ENCODE data around the gene FARS2.

FARS2 gene

DNA sequence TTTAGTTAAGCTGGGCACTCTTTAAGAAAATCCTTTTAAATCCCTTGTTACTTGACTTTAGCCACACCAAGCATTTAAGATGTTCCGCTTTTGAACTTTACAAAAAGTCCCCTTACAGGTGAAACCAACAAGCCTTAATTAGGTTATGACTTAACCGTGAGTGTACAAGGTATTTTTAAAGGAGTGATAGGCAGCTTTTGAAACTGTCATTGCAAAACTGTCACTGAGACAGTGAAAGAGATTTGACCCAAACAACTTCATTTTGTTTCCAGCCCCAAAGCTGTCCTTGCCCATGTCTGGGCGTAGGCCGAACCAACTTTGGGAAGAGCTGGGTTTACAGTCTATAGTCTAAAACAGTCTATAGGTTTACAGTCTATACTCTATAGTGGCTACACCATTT lies 305.4 kb downstream of the FARS2 start:
- CTCF ChIA-PET = no interaction called here
- POLR2A ChIA-PET = no interaction called here
- TF ChIP-seq ELF4 (IDR thresholded peaks at IDR 0.05) = no peak
- no peak for TF ChIP-seq LEF1 (IDR thresholded peaks at IDR 0.05; ENCODE audit: borderline replicate concordance)
- TF ChIP-seq ARNT (IDR thresholded peaks at IDR 0.05) = no peak
- TF ChIP-seq FOXK2 (IDR thresholded peaks at IDR 0.05) = no peak
- no peak for TF ChIP-seq SUZ12 (IDR thresholded peaks at IDR 0.05)
- TF ChIP-seq NFRKB (IDR thresholded peaks at IDR 0.05) = no peak
- no peak for TF ChIP-seq CTBP1 (IDR thresholded peaks at IDR 0.05; ENCODE audit: borderline replicate concordance)
- TF ChIP-seq SP1 (IDR thresholded peaks at IDR 0.05) = no peak
- TF ChIP-seq ZNF384 (IDR thresholded peaks at IDR 0.05) = no peak
- no peak for TF ChIP-seq FOXA1 (IDR thresholded peaks at IDR 0.05)
- no peak for TF ChIP-seq TARDBP (IDR thresholded peaks at IDR 0.05)
- no peak for TF ChIP-seq HDGF (IDR thresholded peaks at IDR 0.05; ENCODE audit: borderline replicate concordance)
- TF ChIP-seq L3MBTL2 (conservative IDR thresholded peaks at IDR 0.05) = no peak
- no peak for DNase-seq (ENCODE audit: extremely low spot score)

GRCh38 chr6:5567352-5567751 lies 306.0 kb downstream of the FARS2 start:
- DNase-seq (ENCODE audit: extremely low spot score) = no peak
- POLR2A ChIA-PET = no interaction called here
- CTCF ChIA-PET = no interaction called here
- TF ChIP-seq ARNT (IDR thresholded peaks at IDR 0.05) (no peak), FOXK2 (IDR thresholded peaks at IDR 0.05) (no peak), FOXM1 (IDR thresholded peaks at IDR 0.05; ENCODE audit: borderline replicate concordance) (no peak), ZNF384 (IDR thresholded peaks at IDR 0.05) (no peak), PKNOX1 (IDR thresholded peaks at IDR 0.05) (no peak), ELF4 (IDR thresholded peaks at IDR 0.05) (no peak), CTBP1 (IDR thresholded peaks at IDR 0.05; ENCODE audit: borderline replicate concordance) (no peak), FOXA1 (IDR thresholded peaks at IDR 0.05) (no peak), SUZ12 (IDR thresholded peaks at IDR 0.05) (no peak), HDGF (IDR thresholded peaks at IDR 0.05; ENCODE audit: borderline replicate concordance) (no peak), SP1 (IDR thresholded peaks at IDR 0.05) (no peak), TARDBP (IDR thresholded peaks at IDR 0.05) (no peak), NFRKB (IDR thresholded peaks at IDR 0.05) (no peak), LEF1 (IDR thresholded peaks at IDR 0.05; ENCODE audit: borderline replicate concordance) (no peak), BHLHE40 (IDR thresholded peaks at IDR 0.05; ENCODE audit: borderline replicate concordance) (no peak), L3MBTL2 (conservative IDR thresholded peaks at IDR 0.05) (no peak)

- no peak for TF ChIP-seq TARDBP (IDR thresholded peaks at IDR 0.05)
- TF ChIP-seq ARNT (IDR thresholded peaks at IDR 0.05) = no peak
- TF ChIP-seq ZNF384 (IDR thresholded peaks at IDR 0.05) = no peak
- TF ChIP-seq PKNOX1 (IDR thresholded peaks at IDR 0.05) = no peak
- no peak for TF ChIP-seq FOXM1 (IDR thresholded peaks at IDR 0.05; ENCODE audit: borderline replicate concordance)
- TF ChIP-seq ELF4 (IDR thresholded peaks at IDR 0.05) = no peak
- TF ChIP-seq L3MBTL2 (conservative IDR thresholded peaks at IDR 0.05) = no peak
- TF ChIP-seq FOXK2 (IDR thresholded peaks at IDR 0.05) = no peak
- DNase-seq (ENCODE audit: extremely low spot score) = no peak
- ChIA-PET POLR2A (no interaction called here), CTCF (no interaction called here)
Observed at GRCh38 chr6:5567890-5568289, 306.6 kb downstream of the FARS2 start.

DNA sequence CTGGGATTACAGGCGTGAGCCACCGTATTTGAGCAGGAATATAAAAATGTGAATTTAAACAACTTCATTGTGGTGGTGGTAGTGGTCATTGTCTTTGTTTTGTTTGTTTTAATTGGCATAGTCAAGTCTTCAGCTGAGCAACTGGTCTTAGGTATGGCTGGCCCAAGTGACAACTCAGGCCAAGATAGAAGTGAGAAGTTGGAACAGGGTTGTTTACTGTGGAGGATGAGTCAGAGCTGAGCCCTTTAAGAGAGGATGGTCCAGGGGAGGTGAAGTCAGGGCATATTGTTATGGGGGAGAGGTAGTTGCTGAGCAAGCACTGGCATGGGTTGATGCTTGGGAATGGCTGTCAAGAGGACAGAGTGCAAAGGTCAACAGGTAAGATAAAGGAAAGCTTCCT lies 308.2 kb downstream of the FARS2 start:
- no peak for TF ChIP-seq PKNOX1 (IDR thresholded peaks at IDR 0.05)
- no peak for TF ChIP-seq SP1 (IDR thresholded peaks at IDR 0.05)
- no peak for TF ChIP-seq HDGF (IDR thresholded peaks at IDR 0.05; ENCODE audit: borderline replicate concordance)
- TF ChIP-seq L3MBTL2 (conservative IDR thresholded peaks at IDR 0.05) = no peak
- CTCF ChIA-PET = no interaction called here
- POLR2A ChIA-PET = no interaction called here
- no peak for DNase-seq (ENCODE audit: extremely low spot score)

DNA sequence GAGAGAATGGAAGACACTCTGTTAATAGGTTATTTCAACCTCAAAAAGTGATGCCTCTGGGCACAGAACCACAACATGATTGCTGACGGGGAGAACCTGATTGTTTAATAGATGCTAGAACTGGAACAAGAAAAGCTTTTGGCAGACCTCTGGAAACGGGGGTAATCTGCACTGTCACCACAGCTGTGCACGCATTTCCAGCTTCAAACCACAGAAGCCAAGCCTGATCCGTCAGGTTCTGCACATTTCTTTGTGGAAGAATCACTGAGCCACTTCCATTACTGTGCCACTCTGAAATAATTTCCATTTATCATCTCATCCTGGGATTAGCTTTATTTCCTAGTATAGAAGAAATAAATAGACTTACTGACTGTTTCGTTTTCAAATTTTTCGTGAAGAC lies 309.3 kb downstream of the FARS2 start:
- no peak for DNase-seq (ENCODE audit: extremely low spot score)
- ChIA-PET CTCF (no interaction called here), POLR2A (no interaction called here)
- TF ChIP-seq TARDBP (IDR thresholded peaks at IDR 0.05) (no peak), L3MBTL2 (conservative IDR thresholded peaks at IDR 0.05) (no peak), FOXM1 (IDR thresholded peaks at IDR 0.05; ENCODE audit: borderline replicate concordance) (no peak), ARNT (IDR thresholded peaks at IDR 0.05) (no peak), HDGF (IDR thresholded peaks at IDR 0.05; ENCODE audit: borderline replicate concordance) (no peak), CTBP1 (IDR thresholded peaks at IDR 0.05; ENCODE audit: borderline replicate concordance) (no peak), LEF1 (IDR thresholded peaks at IDR 0.05; ENCODE audit: borderline replicate concordance) (no peak), ZNF384 (IDR thresholded peaks at IDR 0.05) (no peak), FOXK2 (IDR thresholded peaks at IDR 0.05) (no peak), PKNOX1 (IDR thresholded peaks at IDR 0.05) (no peak), SP1 (IDR thresholded peaks at IDR 0.05) (no peak), ELF4 (IDR thresholded peaks at IDR 0.05) (no peak), FOXA1 (IDR thresholded peaks at IDR 0.05) (no peak), BHLHE40 (IDR thresholded peaks at IDR 0.05; ENCODE audit: borderline replicate concordance) (no peak), SUZ12 (IDR thresholded peaks at IDR 0.05) (no peak), NFRKB (IDR thresholded peaks at IDR 0.05) (no peak)
